Transverse colon (tissue), 3 donors: ENCODE measurements around the gene TRAK1.

Experiments
- CTCF ChIP-seq, 5 experiments: fragments of 200-600 bp in 3 of 5; fragments of 450-650 bp in 2 of 5; sonication (generic) in 3 of 5; IDR thresholded peaks; 1 replicate in 2 of 5; 2 replicates in 3 of 5; pipeline ENCODE4 v1.5.1; 2016 to 2017; ENCODE audit warnings: antibody characterized with exemption in 5 of 5, inconsistent platforms in 3 of 5, mild to moderate bottlenecking in 2 of 5, moderate library complexity in 1 of 5
- EP300 ChIP-seq: sonication (generic); formaldehyde crosslinking; IDR thresholded peaks from one replicate; pipeline ENCODE4 v1.6.1; 2017; ENCODE audit warnings: antibody characterized with exemption, low read depth
- POLR2A ChIP-seq: fragments of 450-650 bp; IDR thresholded peaks from one replicate; pipeline ENCODE4 v1.6.1; 2016; ENCODE audit warnings: antibody characterized with exemption, mild to moderate bottlenecking, moderate library complexity

- no peak for TF ChIP-seq CTCF (IDR thresholded peaks at IDR 0.05)
- no peak for TF ChIP-seq POLR2A
- no peak for TF ChIP-seq EP300
These were observed 86.6 kb downstream of the TRAK1 start for GRCh38 chr3:42177801-42178150.
